ENCODE results near the gene ANKS3.

ANKS3 gene

DNA sequence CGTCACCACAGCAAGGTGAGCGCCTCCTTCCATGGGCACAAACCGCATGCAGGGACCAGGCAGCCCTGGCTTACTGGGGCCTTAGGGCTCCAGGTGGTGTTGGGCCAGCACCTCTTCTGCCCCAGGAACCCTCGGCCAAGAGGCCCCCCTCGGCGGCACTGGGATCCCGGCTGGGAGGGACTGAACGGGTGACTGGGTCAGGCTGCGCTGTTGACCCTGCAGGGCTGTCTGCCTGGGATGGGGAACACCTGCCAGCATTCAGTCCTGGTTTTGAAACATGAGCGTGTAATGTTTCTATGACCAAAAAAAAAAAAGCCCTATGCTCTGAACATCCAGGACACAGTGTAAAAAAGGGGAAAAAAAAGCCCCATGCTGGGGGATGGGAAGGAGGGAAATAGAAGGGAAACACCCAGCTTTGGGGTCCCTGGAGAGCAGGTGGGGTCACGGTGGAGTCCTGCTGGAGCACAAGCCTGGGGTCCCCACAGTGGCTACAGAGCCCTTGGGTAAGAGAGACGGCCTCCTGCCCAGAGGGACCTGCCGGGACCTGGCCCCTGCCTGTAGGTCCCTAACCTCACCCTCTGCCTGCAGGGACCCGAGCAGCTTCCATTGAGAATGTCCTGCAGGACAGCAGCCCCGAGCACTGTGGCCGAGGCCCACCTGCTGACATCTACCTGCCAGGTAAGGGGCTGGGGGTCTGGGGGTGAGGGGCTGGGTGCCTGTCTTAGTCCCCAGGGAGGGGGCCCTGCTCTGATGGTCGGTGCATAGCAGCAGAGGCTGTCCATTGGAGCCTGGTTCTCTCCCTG is 50.6 kb downstream of the ANKS3 start:
- no peak for DNase-seq

DNA sequence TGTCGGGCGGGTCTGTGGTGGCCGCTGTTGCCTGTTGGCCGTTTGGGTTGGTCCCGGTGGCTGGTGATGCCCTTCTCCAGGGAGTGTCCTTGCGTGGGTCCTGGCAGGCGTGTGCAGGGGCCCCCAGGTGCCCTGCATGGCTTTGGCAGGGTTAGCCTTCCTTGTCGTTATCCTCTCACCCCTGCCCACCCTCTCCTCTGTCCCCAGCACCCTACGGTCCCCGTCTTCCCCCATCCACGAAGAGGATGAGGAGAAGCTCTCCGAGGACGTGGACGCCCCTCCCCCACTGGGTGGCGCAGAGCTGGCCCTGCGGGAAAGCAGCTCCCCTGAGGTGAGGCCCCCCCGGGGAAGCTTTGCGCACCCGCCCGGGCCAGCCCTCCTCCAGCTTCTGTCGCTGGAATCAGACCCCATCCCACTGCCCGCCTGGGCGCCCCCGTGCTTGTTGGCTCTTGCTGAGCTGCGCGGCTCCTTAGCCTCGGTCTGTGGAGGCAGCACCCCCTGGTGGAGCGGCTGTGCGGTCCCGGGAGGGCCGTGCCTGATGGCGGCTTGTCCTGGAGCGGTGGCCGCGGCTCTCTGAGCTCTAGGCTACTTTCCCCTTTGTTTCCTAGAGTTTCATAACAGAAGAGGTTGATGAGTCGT is 51.3 kb downstream of the ANKS3 start:
- no peak for DNase-seq

DNA sequence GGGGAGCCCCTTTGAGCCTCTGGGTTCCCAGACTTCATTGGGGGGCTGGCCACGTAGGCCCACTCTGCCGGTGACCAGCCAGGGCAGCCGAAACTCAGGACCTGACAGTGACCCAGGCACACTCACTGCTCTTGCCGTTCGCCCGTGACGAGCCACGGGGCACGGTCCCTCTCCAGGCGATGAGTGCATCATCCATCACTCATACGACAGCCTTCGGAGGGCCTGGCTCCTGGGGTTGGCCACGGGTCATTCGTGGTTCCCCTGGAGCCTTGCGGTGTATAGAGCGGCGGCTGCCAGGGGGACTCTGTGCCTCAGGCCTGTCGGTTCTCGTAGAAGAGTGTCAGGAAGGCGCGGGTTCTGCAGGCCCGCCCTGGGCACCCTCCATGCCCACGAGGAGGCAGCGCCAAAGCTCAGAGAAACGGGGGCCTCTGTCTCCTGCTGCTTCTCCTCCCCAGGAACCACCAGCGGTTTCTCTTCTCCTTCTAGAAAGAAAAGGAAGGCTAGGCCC is 51.9 kb downstream of the ANKS3 start:
- no peak for DNase-seq

DNA sequence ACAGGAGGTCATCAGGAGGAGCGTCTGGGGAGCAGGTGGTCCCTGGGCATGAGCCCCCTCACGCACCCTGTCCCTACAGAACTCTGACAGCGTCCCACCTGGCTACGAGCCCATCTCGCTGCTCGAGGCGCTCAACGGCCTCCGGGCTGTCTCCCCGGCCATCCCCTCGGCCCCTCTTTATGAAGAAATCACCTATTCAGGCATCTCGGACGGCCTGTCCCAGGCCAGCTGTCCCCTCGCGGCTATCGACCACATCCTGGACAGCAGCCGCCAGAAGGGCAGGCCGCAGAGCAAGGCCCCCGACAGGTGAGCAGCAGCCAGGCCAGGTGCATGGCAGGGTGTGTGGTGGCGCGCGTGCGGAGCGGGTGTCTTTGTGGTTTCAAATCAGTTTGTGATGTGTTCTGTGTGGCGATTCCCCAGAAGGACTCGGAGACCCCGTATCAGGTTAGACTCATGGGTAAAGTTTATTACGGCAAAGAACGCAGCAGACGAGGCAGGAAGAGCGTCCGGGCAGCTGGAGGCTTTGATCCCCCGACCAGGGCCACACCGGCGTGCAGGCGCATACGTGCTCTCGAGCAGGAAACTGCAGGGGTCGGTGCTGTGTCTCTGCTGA is 52.5 kb downstream of the ANKS3 start:
- no peak for DNase-seq

DNA sequence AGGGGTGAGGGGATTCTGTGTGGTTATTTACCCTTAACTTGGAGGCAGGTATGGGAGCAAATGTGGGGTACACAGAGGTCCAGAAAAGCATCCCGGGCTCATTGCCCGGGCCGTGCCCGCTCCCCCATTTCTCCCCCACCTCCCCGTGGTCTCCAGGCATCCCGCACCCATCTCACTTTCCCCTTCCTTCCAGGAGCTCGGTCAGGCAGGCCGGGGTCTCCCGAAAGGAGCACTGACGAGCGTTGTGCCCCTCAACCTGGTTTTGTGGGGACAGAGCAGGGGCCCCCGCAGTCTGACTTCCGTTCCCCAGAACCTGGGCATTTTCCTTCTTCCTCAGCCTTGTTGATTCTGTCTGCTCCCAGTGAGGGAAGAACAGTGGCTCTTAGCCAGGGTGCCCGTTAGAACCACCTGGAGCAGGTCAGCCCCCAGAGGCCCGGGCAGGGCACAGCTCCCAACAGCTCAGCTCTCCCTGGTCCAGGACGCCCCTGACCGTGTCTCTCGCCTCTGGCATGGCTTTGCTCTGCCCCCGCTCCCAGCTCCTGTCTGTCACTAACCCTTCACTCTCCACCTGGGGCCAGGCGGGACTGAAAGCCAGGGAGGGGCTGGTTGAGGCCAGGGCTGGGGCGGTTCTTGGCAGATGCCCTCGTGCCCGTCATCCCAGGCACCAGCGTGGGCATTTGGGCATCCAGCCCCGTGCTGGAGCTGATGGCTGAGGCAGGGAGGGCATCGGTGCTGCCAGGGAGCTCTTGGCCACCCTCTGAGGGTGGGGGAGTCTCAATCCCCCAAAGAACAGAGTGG is 53.2 kb downstream of the ANKS3 start:
- no peak for DNase-seq

DNA sequence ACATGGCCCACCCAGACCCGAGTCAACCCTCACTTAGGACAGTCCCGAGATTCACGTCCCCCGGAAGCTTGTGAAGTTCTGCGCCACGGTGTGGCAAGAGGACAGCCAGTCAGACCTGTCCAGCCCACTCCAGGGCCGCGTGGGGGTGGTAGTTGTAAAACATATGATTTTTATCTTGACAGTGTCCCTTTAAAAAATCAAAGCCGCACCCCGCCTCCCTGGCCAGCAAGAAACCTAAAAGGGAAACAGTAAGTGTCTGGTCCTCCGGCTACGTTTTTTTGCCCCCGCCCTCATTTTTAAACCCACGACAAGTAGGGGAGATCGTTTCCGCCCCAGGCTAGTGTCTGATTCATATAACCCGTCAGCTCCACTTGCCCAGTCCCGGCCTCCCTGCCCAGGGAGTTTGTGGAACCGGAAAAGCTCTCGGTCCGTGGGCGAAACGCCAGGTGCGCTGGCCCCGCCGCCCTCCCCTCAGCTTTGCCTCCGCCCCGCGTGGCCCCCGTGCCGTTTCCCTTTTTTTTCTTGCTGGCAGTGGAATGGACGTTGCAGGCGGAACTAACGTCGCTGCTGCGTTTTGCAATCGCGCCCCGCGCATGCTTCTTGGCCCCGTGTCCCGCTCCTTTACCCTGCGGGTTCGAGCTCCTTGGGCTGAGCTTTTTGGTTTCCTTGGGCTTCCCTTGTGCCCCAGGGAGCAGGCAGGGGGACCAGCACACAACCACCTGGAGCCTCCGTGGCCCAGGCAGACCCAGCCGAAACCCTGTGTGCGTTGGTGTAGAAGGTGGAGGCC is 54.0 kb downstream of the ANKS3 start:
- no peak for DNase-seq

DNA sequence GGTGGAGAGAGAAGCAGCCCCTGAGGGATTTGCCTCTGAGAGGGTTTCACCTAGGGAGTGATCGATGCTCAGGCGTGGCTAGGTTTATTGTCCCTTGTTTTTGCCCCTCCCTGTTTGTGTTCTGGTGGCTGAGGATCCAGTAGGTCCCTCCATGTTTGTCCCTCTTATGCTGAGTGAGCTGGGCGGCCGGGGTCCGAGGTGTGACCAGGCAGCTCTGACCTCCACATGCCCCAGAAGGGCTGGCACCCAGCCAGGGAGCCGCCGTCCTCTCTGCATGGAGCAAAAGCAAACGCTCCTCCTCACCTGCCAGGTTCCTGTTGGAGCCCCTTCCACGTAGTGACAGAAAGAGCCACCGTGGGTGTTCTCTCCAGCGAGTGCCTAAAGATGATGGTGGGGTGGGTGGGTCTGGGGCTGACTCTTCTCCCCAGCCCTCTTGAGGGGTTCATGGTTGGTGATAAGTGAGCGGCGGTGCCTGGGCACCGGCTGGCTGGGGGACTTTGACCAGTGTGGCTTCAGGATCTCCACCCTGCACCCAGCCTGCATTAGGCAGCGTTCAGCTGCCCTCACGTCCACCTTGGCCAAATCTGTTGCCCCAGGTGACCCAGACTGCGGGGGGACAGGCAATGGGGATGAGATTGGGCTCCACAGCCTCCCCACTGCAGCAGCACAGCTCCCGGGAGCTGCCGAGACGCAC is 54.8 kb downstream of the ANKS3 start:
- no peak for DNase-seq

DNA sequence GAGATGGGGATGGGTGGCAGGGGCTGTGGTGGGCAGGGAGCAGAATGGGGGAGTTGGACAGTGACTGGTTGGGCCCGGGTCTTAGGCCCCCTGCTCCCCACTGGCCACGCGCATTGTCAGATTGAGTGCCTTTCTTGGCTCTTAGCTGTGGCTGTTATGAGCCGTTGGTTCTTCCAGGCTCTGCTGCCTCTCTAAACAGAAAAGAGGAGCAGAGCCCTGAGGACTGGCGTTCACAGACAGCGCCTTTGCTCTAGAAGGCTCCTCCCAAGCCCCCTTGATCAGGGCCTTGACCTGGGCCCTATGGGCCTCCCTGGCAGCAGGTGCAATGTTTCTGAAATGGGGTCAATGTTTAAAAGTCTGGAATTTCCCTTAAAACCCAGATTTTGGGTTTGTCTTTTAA is 55.5 kb downstream of the ANKS3 start:
- no peak for DNase-seq

DNA sequence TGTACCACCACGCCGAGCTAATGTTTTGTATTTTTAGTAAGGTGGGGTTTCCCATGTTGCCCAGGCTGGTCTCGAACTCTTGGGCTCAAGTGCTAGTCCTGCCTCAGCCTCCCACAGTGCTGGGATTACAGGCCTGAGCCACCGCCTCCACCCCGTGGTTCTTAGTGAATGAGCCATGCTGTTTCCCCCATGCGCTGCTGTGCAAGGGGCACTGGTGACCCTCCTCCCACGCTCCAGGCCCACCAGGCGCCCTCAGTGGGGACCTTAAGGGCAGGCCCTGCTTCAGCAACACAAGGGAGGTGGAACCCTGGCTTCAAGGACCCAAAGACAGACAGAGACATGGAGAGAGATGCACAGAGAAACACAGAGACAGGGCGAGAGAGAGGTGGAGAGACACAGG is 56.1 kb downstream of the ANKS3 start:
- no peak for DNase-seq

DNA sequence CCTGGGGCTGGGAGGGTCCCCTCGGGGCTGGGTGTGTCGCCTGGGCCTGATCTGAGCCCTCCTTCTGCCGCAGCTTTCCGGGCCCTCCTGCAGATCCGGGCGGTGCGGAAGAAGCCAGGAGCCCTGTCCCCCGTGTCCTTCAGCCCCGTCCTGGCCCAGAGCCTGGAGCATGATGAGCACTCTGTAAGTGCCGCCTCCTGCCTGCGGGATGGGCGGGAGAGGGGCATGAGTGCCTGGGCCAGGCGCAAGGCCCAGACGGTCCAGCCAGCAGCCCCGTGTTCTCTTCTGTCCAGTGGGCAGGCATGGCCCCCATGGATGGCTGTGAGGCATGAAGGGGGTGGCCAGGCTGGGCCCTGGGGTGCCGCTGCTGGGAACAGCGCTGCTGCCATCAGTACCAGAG is 56.7 kb downstream of the ANKS3 start:
- no peak for DNase-seq

DNA sequence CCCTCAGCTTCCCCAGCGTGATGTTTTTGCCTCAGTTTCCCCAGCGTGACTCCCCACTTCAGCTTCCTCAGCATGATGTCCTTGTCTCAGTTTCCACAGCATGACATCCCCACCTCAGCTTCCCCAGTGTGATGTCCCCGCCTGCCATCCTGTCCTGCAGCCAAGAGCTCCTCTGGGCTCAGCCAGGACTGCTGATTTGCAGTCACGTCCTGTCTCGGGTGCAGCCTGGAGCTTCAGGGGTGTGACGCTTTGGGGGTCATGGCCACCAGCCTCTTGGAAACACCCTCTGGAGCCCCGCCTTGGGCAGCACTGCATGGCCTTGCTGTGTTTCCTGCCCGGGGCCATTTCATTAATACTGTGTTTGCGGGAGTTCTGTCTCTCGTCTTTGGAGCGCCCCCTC is 57.2 kb downstream of the ANKS3 start:
- no peak for DNase-seq

DNA sequence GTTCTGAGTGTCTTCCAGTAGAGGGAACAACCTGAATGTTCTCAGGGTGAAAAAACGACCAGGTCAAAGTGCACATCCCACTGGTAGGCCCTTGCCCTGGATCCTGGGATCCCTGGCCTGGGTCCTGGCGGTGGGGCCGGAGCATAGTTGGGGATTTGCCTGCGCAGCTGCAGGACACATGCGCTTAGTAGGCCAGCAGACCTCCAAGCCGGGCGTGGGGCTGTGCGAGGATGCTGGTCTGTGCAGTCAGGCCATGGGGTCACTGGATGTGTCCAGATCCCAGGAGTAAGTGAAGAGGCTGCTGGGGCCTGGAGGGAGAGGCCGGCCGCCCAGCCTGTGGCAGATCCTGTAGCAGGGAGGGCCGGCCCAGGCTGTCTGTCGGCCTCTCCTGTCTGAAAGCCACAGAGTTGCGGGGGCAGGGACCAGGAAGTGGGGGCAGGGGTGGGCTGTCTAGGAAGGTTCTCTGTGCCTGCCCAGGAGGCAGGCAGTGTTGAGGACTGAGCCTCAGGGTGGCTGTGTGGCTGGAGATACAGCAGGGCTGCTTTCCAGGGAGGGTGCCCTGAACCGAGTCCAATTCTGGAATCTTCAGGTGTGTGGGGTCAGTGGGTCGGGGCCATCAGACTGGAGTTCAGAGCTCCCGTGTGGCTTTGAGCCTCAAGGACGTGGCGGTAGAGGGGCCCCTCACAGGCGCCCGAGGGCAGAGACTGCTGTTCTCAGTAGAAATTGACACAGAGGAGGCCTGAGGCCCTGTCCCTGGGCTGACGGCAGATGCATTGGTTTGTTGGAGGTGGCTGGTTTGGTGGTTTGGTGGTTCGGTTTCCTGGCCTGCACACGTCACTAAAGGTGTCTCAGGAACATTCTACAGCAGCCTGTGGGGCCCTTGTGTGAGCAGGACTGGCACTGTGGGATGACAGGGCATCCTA is 57.9 kb downstream of the ANKS3 start:
- DNase-seq, result peak; percentile 78

DNA sequence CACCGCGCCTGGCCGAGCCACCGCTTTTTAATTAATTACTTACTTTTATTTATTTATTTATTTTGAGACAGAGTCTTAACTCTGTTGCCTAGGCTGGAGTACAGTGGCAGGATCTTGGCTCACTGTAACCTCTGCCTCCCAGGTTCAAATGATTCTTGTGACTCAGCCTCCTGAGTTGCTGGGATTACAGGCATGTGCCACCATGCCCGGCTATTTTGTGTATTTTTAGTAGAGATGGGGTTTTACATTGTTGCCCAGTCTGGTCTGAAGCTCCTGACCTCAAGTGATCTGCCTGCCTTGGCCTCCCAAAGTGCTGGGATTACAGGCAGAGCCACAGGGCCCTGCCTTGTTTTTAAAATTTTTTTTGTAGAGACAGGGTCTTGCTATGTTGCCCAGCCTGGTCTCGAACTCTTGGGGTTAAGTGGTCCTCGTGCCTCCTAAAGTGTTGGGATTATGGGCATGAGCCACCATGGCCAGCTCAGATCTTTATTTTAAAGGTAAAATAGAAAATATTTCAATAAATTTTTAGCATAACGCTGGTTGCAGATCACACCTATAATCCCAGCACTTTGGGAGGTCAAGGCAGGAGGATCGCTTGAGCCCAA is 59.0 kb downstream of the ANKS3 start:
- DNase-seq, result no peak

DNA sequence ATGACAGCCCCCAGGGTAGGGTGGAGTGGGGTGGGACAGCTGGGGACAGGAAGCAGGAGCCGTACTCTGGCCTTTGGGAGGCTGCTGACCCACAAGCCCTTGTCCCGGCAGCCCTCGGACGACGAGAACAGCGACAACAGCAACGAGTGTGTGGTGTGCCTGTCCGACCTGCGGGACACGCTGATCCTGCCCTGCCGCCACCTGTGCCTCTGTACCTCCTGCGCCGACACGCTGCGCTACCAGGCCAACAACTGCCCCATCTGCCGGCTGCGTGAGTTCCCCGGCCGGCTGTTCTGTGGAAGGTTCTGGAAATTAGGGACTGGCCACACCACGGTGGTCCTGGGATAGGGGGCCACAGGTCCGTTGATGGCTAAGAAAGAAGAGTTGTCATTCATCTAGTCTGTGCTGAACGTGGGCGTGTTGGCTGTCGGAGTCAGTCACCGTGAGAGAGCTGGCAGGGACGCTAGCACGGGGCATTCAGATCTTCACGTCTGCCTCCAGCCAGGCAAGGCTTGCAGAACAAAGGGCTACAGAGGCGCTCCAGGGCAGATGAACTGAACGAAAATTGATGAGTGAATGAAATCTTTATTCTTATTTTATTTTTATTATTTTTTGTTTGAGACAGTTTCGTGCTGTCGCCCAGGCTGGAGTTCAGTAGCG is 60.6 kb downstream of the ANKS3 start:
- no peak for DNase-seq

DNA sequence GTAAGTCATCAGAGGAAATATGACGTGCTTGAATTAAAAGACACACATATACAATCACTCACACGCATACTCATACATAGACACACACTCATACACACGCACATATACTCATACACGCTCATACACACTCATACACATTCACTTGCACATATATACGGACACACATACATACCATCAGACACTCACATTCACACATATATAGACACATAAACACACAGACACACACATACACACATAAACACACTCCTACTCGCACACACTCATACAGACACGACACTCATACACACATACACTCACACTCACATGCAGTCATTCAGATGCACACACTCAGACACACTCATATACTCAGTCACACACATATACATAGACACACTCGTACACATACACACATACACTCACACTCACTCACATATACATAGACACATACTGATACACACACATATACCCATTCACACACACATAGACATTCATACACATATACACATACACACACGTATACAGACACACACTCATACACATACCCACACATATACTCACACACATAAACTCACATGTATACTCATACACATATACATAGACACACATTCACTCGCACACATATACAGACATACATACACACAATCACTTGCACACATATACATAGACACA is 65.6 kb downstream of the ANKS3 start:
- DNase-seq, result no peak

DNA sequence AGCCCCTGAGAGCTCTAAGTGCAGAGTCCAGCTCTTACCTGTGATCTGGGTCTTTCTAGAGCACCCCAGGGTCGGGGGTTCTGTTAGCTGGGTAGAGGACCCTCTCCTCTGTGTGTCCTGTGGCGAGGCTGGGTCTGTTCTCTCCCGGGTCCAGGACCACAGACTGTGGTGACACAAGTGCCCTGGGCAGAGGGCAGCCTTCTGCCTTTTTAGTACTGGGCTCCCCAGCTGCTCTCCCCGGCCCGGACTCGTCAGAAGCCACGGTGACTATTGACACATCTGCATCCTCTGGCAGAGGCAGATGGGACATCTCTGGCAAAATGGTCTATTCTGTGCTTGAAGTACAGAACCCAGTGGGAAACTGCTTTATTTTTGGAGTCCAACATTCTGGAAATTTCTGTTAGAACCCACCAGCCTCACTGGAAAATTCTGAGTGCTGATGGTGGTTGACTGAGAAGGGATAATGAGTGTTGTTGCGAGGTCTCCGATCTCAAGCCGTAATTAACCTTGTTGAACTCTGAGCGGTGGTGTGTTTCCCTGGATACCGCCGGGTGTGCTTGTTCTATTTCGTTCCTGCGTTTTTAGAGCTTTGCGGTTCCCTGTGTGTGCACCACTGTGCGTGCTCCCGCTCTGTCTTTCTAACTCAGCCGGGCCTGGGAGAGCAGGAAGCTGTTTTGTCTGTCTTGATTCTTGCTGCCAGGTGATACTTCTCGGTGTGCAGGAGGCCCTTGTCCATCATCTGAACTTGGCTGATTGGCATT is 66.7 kb downstream of the ANKS3 start:
- no peak for DNase-seq

DNA sequence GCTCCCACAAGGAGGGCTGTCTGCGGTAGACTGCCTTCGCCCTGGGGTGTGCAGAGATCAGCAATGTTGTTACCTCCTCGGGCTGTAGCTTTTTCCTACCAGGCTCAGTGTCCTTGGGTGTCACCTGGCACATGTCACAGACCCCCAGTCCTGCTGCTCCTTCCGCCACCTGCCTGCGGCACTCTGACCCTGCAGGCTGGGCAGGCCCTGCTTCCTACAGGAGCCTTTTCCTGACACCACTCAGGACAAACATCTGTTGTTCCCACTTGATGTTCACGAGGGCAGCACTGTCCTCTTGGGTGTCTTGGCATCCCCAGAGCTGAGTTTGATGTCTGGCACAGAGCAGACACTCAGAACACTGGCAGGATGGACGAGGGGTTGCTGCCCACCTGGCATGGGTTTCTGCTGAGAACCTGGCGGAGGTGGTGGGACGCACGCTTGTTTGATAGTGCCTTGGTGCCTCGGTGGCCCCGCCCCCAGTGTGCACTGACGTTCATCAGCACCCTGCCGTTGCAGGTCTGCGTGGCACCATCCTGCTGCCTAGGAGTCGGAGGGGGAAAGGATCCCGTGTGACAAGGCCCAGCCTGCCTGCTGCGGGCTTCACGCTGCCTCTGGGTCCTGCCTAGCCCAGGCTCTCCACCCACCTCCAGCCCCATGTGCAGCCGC is 67.4 kb downstream of the ANKS3 start:
- DNase-seq, result no peak

Data from central memory CD4-positive, alpha-beta T cell (primary cell).